HG03520 (cell line): Measurements from ENCODE around the gene CD40.

Source experiments
- ATAC-seq: cut with Tn5 transposase; IDR thresholded peaks from one replicate; pipeline ENCODE4 v1.9.1; 2021; ENCODE audit warnings: mild to moderate bottlenecking, moderate library complexity; ENCODE audit not compliant: unreplicated experiment

CD40 gene

GRCh38 chr20:46142124-46142523 lies 24.0 kb downstream of the CD40 start:
- no peak for ATAC-seq

- no peak for ATAC-seq
Observed at GRCh38 chr20:46144432-46145025, 26.4 kb downstream of the CD40 start.

GRCh38 chr20:46145713-46146112 lies 27.6 kb downstream of the CD40 start:
- ATAC-seq = no peak

- ATAC-seq = no peak
Observed at GRCh38 chr20:46148313-46149208, 30.4 kb downstream of the CD40 start.

- no peak for ATAC-seq
Observed at GRCh38 chr20:46150943-46151342, 32.8 kb downstream of the CD40 start.

- ATAC-seq = no peak
Observed at GRCh38 chr20:46151936-46152335, 33.8 kb downstream of the CD40 start.

- no peak for ATAC-seq
Observed at GRCh38 chr20:46152824-46153586, 34.9 kb downstream of the CD40 start.

- no peak for ATAC-seq
Observed at GRCh38 chr20:46154305-46154704, 36.2 kb downstream of the CD40 start.

- no peak for ATAC-seq
Observed at GRCh38 chr20:46154796-46155195, 36.7 kb downstream of the CD40 start.

- no peak for ATAC-seq
Observed at GRCh38 chr20:46156065-46156464, 38.0 kb downstream of the CD40 start.

GRCh38 chr20:46157076-46157592 lies 39.0 kb downstream of the CD40 start:
- ATAC-seq = no peak

- ATAC-seq = no peak
Observed at GRCh38 chr20:46157625-46158024, 39.5 kb downstream of the CD40 start.

GRCh38 chr20:46158476-46158987 lies 40.4 kb downstream of the CD40 start:
- ATAC-seq = no peak

- ATAC-seq = no peak
Observed at GRCh38 chr20:46159101-46159897, 41.2 kb downstream of the CD40 start.

- no peak for ATAC-seq
Observed at GRCh38 chr20:46160661-46161060, 42.5 kb downstream of the CD40 start.

GRCh38 chr20:46161921-46162320 lies 43.8 kb downstream of the CD40 start:
- no peak for ATAC-seq

- ATAC-seq = no peak
Observed at GRCh38 chr20:46164254-46164653, 46.1 kb downstream of the CD40 start.

- no peak for ATAC-seq
Observed at GRCh38 chr20:46167080-46167479, 49.0 kb downstream of the CD40 start.

- ATAC-seq = no peak
Observed at GRCh38 chr20:46168438-46168837, 50.3 kb downstream of the CD40 start.
